MM.1S (cell line): ENCODE measurements around the gene RASL10B.

Source experiments
- CTCF ChIP-seq: fragments of 300-600 bp; sonication (generic); IDR thresholded peaks from 2 replicates; pipeline ENCODE4 v1.5.1; 2016; ENCODE audit warnings: antibody characterized with exemption, low read length, mixed read lengths
- EZH2 ChIP-seq: fragments of 300-600 bp; sonication (generic); optimal IDR thresholded peaks from 2 replicates; pipeline ENCODE3; 2017; ENCODE audit warnings: low read depth, mild to moderate bottlenecking, antibody characterized with exemption, low read length, mixed read lengths
- EZH2phosphoT487 ChIP-seq: fragments of 300-600 bp; sonication (generic); IDR thresholded peaks from 2 replicates; pipeline ENCODE4 v1.6.1; 2018; ENCODE audit warnings: antibody characterized with exemption, low read length

GRCh38 chr17:35773129-35773528 lies 41.7 kb downstream of the RASL10B start:
- no peak for TF ChIP-seq CTCF
- TF ChIP-seq EZH2: no peak
- no peak for TF ChIP-seq EZH2phosphoT487
